ENCODE measurements around the gene ZFYVE26. TPM values are rescaled to one million over a fixed set of nuclear protein-coding genes. Genes with fewer than 3 reads are reported as not detected.

The ZFYVE26 gene
- total and polyA plus RNA-seq, 10 of the 15 experiments (the other 5 are each of a cell fraction or from before 2014, with no cell fraction given) = 1.00 to 25.6 (median 12.0) TPM

DNA sequence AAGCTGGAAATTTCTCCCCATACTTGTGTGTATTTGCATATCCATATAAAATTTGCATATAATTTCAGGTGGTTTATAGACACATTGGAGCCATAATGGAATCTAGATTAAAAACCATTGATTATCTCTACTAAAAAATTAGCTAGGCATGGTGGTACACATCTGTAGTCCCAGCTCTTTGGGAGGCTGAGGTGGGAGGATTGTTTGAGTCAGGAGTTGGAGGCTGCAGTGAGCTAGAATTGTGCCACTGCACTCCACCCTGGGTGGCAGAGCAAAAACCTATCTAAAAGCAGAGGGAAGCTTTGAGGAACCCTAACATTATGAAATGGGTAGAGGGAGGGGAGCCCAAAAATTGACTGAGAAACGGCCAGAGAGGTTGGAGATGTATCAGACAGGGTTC is 118.2 kb downstream of the ZFYVE26 start:
- H3K9me3 ChIP-seq (replicated peaks; ENCODE audit: control insufficient read depth, insufficient read depth, low read length) = no peaks in the 10 kb centered on the region
- H3K4me3 ChIP-seq = no peak overlapping the region
- intact Hi-C loops (cut with micrococcal nuclease; ENCODE audit: unreplicated experiment) (no loop called here), in situ Hi-C loops (cut with MboI) (no loop called here)
- no peak for DNase-seq (ENCODE audit: low read depth, low spot score)
- H3K27ac ChIP-seq (ENCODE audit: control insufficient read depth, insufficient read depth) = no peak overlapping the region
- no peaks in the 10 kb centered on the region for H3K36me3 ChIP-seq (ENCODE audit: control insufficient read depth in 2 of 2, insufficient read depth in 2 of 2, low read length in 1 of 2)
- H4K20me1 ChIP-seq (ENCODE audit: control insufficient read depth, insufficient read depth) = no peaks in the 10 kb centered on the region
- SMC1A ChIA-PET (ENCODE audit: uncharacterized antibody, unreplicated experiment) = interaction anchor here (0.7 to 2.5 kb wide), 12 partner anchors 10 to 272 kb away, joined by 3 to 8 read pairs (median 3); no protein-coding TSS in a partner anchor
- RAD21 ChIA-PET (ENCODE audit: unreplicated experiment) = interaction anchor here (1.7 to 8.5 kb wide), 2 partner anchors 30 to 98 kb away, joined by 4 to 144 read pairs; partner anchors contain the start of gene PIGH
- no peaks in the 10 kb centered on the region for H3K27me3 ChIP-seq (replicated peaks in 1 of 2; ENCODE audit: control insufficient read depth in 2 of 2, insufficient read depth in 2 of 2, low read length in 1 of 2)
- ATAC-seq = no peak
- 17% methylated on average over 1 of the region's 1 CpG for WGBS (ENCODE audit: insufficient coverage, insufficient replicate concordance, low lambda C conversion rate, missing lambda C conversion rate)
- no peaks in the 10 kb centered on the region for H3K4me1 ChIP-seq (ENCODE audit: control insufficient read depth, insufficient read depth, low read length)
- TF ChIP-seq ZNF217 (IDR thresholded peaks at IDR 0.05) = no peak
- TF ChIP-seq NRF1 (conservative IDR thresholded peaks at IDR 0.05; ENCODE audit: low read depth, low read length) = no peak
- no peak for TF ChIP-seq ZSCAN29 (IDR thresholded peaks at IDR 0.05)
- TF ChIP-seq, protein P1, sequence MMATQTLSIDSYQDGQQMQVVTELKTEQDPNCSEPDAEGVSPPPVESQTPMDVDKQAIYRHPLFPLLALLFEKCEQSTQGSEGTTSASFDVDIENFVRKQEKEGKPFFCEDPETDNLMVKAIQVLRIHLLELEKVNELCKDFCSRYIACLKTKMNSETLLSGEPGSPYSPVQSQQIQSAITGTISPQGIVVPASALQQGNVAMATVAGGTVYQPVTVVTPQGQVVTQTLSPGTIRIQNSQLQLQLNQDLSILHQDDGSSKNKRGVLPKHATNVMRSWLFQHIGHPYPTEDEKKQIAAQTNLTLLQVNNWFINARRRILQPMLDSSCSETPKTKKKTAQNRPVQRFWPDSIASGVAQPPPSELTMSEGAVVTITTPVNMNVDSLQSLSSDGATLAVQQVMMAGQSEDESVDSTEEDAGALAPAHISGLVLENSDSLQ (IDR thresholded peaks at IDR 0.05) = no peak
- TF ChIP-seq, protein P2, sequence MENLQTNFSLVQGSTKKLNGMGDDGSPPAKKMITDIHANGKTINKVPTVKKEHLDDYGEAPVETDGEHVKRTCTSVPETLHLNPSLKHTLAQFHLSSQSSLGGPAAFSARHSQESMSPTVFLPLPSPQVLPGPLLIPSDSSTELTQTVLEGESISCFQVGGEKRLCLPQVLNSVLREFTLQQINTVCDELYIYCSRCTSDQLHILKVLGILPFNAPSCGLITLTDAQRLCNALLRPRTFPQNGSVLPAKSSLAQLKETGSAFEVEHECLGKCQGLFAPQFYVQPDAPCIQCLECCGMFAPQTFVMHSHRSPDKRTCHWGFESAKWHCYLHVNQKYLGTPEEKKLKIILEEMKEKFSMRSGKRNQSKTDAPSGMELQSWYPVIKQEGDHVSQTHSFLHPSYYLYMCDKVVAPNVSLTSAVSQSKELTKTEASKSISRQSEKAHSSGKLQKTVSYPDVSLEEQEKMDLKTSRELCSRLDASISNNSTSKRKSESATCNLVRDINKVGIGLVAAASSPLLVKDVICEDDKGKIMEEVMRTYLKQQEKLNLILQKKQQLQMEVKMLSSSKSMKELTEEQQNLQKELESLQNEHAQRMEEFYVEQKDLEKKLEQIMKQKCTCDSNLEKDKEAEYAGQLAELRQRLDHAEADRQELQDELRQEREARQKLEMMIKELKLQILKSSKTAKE (IDR thresholded peaks at IDR 0.05; ENCODE audit: low read depth, poor library complexity, severe bottlenecking) = no peak
- TF ChIP-seq TAF1 (IDR thresholded peaks at IDR 0.05; ENCODE audit: borderline replicate concordance, low read depth, low read length) = no peak
- no peak for TF ChIP-seq CBFB (IDR thresholded peaks at IDR 0.05; ENCODE audit: low read depth)
- TF ChIP-seq, protein P3, sequence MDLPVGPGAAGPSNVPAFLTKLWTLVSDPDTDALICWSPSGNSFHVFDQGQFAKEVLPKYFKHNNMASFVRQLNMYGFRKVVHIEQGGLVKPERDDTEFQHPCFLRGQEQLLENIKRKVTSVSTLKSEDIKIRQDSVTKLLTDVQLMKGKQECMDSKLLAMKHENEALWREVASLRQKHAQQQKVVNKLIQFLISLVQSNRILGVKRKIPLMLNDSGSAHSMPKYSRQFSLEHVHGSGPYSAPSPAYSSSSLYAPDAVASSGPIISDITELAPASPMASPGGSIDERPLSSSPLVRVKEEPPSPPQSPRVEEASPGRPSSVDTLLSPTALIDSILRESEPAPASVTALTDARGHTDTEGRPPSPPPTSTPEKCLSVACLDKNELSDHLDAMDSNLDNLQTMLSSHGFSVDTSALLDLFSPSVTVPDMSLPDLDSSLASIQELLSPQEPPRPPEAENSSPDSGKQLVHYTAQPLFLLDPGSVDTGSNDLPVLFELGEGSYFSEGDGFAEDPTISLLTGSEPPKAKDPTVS (IDR thresholded peaks at IDR 0.05; ENCODE audit: low read depth, low read length) = no peak
- no peak for TF ChIP-seq MTA3 (IDR thresholded peaks at IDR 0.05; ENCODE audit: borderline replicate concordance, low read length)
- TF ChIP-seq RBBP5 (conservative IDR thresholded peaks at IDR 0.05) = no peak
- no peak for TF ChIP-seq GATAD2B (conservative IDR thresholded peaks at IDR 0.05; ENCODE audit: low read depth)
- no peak for TF ChIP-seq NR2C2 (IDR thresholded peaks at IDR 0.05; ENCODE audit: borderline replicate concordance, control insufficient read depth, insufficient read length, low read depth)
- TF ChIP-seq, protein P4, sequence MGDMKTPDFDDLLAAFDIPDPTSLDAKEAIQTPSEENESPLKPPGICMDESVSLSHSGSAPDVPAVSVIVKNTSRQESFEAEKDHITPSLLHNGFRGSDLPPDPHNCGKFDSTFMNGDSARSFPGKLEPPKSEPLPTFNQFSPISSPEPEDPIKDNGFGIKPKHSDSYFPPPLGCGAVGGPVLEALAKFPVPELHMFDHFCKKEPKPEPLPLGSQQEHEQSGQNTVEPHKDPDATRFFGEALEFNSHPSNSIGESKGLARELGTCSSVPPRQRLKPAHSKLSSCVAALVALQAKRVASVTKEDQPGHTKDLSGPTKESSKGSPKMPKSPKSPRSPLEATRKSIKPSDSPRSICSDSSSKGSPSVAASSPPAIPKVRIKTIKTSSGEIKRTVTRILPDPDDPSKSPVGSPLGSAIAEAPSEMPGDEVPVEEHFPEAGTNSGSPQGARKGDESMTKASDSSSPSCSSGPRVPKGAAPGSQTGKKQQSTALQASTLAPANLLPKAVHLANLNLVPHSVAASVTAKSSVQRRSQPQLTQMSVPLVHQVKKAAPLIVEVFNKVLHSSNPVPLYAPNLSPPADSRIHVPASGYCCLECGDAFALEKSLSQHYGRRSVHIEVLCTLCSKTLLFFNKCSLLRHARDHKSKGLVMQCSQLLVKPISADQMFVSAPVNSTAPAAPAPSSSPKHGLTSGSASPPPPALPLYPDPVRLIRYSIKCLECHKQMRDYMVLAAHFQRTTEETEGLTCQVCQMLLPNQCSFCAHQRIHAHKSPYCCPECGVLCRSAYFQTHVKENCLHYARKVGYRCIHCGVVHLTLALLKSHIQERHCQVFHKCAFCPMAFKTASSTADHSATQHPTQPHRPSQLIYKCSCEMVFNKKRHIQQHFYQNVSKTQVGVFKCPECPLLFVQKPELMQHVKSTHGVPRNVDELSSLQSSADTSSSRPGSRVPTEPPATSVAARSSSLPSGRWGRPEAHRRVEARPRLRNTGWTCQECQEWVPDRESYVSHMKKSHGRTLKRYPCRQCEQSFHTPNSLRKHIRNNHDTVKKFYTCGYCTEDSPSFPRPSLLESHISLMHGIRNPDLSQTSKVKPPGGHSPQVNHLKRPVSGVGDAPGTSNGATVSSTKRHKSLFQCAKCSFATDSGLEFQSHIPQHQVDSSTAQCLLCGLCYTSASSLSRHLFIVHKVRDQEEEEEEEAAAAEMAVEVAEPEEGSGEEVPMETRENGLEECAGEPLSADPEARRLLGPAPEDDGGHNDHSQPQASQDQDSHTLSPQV (IDR thresholded peaks at IDR 0.05) = no peak
- TF ChIP-seq ZBED1 (IDR thresholded peaks at IDR 0.05; ENCODE audit: borderline replicate concordance) = no peak
- POLR2A ChIA-PET = interaction anchor here (1.4 to 1.7 kb wide), 2 partner anchors 28 to 30 kb away, joined by 3 to 4 read pairs; no protein-coding TSS in a partner anchor
- H2AFZ ChIP-seq (ENCODE audit: control insufficient read depth, low read depth, low read length) = no peak overlapping the region
- CTCF ChIA-PET = interaction anchor here (1.0 to 12.3 kb wide), 5 partner anchors 10 to 116 kb away, joined by 3 to 359 read pairs (median 179); partner anchors contain the start of genes ARG2 and VTI1B
- H3K9ac ChIP-seq (ENCODE audit: control insufficient read depth, insufficient read depth, low read length) = no peak overlapping the region
- H3K79me2 ChIP-seq (ENCODE audit: control insufficient read depth, insufficient read depth, low read length) = peaks cover 15% of the 10 kb centered on the region
- no TSS peak for BruUV-seq (replicated peaks)
- no peak for FAIRE-seq
- no peak overlapping the region for H3K4me2 ChIP-seq (ENCODE audit: control insufficient read depth, insufficient read depth)

All from GM12878 (cell line).